SK-N-SH (cell line): ENCODE data around the gene ZNF106.

Experiments
- POLR2AphosphoS5 ChIP-seq: IDR thresholded peaks from 2 replicates; pipeline ENCODE4 v1.6.1; 2012; ENCODE audit warnings: low read depth, low read length
- TAF1 ChIP-seq: IDR thresholded peaks from 2 replicates; pipeline ENCODE4 v1.6.1; 2012; ENCODE audit warnings: low read depth, mild to moderate bottlenecking, low read length, moderate library complexity, borderline replicate concordance
- TF ChIP-seq, protein P1 (sequence below): fragments of 200-600 bp; sonication (generic); IDR thresholded peaks from 2 replicates; pipeline ENCODE4 v1.6.1; 2017; ENCODE audit warnings: antibody characterized with exemption, mild to moderate bottlenecking, moderate library complexity
- TF ChIP-seq, protein P2 (sequence below): IDR thresholded peaks from 2 replicates; pipeline ENCODE4 v1.4.0; 2012; ENCODE audit warnings: low read depth

DNA sequence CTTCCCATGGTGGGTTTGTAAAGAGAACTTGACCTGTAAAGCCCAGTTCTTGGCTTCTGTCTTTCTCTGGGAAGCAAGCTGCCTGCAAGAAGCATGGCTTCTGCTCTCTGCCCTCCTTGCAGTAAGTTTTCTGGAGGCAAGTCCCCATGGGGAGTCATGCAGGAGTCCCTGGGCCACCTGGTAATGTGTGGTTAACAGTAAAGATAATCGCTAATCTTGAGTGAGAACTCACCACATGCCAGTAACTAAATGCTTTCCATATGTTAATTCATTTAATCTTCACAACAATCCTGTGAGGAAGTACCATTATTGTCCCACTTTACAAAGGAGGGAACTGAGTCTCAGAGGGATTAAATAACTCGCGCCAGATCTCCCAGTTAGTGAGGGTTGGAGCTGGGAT lies 127.5 kb downstream of the ZNF106 start:
- TF ChIP-seq, protein P1, sequence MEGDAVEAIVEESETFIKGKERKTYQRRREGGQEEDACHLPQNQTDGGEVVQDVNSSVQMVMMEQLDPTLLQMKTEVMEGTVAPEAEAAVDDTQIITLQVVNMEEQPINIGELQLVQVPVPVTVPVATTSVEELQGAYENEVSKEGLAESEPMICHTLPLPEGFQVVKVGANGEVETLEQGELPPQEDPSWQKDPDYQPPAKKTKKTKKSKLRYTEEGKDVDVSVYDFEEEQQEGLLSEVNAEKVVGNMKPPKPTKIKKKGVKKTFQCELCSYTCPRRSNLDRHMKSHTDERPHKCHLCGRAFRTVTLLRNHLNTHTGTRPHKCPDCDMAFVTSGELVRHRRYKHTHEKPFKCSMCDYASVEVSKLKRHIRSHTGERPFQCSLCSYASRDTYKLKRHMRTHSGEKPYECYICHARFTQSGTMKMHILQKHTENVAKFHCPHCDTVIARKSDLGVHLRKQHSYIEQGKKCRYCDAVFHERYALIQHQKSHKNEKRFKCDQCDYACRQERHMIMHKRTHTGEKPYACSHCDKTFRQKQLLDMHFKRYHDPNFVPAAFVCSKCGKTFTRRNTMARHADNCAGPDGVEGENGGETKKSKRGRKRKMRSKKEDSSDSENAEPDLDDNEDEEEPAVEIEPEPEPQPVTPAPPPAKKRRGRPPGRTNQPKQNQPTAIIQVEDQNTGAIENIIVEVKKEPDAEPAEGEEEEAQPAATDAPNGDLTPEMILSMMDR = no peak
- TF ChIP-seq POLR2AphosphoS5 (no peak), TAF1 (no peak)
- TF ChIP-seq, protein P2, sequence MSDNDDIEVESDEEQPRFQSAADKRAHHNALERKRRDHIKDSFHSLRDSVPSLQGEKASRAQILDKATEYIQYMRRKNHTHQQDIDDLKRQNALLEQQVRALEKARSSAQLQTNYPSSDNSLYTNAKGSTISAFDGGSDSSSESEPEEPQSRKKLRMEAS = no peak
